ENCODE results near the gene CYLD. TPM values are rescaled to one million over a fixed set of nuclear protein-coding genes. Genes with fewer than 3 reads are reported as not detected.

The CYLD gene
- polyA plus RNA-seq, 1 experiment = 12.3 TPM

DNA sequence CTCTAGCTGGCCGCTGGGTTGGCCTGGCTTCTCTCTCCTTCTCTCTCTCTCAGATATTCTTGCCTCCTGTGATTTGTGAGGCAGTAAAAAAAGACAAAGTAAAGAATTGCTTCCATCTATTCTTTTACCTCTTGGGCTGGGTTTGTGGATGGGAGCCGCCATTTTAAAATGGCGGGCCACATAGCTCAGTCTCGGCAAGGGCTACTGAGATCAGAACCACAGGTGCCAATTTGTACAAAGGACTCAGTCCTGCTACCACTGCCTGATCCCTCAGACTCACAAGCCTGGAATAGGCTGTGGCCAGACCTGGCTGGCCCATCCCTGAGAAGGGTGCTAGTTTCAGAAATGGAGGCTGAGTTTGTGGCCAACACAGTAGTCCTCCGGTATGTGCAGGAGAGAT, 24.4 kb upstream of the CYLD start:
- ChIA-PET POLR2A (no interaction called here), CTCF (no interaction called here)
- H3K27me3 ChIP-seq (ENCODE audit: control insufficient read depth, insufficient read depth, low read length) = no peaks in the 10 kb centered on the region
- DNase-seq (ENCODE audit: low read depth) = no peak
- TF ChIP-seq, protein P1, sequence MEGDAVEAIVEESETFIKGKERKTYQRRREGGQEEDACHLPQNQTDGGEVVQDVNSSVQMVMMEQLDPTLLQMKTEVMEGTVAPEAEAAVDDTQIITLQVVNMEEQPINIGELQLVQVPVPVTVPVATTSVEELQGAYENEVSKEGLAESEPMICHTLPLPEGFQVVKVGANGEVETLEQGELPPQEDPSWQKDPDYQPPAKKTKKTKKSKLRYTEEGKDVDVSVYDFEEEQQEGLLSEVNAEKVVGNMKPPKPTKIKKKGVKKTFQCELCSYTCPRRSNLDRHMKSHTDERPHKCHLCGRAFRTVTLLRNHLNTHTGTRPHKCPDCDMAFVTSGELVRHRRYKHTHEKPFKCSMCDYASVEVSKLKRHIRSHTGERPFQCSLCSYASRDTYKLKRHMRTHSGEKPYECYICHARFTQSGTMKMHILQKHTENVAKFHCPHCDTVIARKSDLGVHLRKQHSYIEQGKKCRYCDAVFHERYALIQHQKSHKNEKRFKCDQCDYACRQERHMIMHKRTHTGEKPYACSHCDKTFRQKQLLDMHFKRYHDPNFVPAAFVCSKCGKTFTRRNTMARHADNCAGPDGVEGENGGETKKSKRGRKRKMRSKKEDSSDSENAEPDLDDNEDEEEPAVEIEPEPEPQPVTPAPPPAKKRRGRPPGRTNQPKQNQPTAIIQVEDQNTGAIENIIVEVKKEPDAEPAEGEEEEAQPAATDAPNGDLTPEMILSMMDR (IDR thresholded peaks at IDR 0.05; ENCODE audit: insufficient read depth, low read depth, low read length) = no peak
- H3K36me3 ChIP-seq (ENCODE audit: control insufficient read depth, insufficient read depth, low read length) = no peaks in the 10 kb centered on the region
- H3K4me3 ChIP-seq (ENCODE audit: low read depth, low read length) = no peak overlapping the region

DNA sequence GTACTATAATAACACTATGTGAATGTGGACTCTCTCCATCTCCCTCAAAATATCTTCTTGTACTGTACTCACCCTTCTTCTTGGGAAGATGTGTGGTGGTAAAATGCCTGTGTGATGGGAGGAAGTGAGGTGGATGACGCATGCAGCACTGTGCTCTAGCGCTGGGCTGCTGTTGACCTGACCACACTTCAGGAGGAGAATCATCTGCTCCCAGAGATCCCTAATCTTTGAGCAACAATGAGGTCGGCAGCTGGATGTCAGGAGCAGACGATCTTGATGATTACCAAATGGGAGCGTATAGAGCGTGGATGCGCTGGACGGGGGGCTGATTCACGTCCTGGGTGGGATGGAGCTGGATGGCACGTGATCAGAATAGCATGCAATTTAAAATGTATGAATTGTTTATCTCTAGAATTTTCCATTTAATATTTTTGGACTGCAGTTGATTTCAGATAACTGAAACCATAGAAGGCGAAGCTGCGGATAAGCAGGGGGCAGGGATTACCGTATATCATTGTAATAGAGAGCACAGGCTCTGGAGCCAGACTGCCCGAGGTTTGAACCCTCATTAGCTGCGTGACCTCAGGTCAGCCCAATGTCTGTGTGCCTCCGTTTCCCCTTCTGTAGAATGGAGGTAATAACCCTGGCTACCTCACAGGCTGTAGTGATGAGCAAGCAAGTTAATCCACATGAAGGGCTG, 23.7 kb upstream of the CYLD start:
- ChIA-PET POLR2A (no interaction called here), CTCF (no interaction called here)
- Histone ChIP-seq H3K36me3 (ENCODE audit: control insufficient read depth, insufficient read depth, low read length) (no peaks in the 10 kb centered on the region), H3K27me3 (ENCODE audit: control insufficient read depth, insufficient read depth, low read length) (no peaks in the 10 kb centered on the region), H3K4me3 (ENCODE audit: low read depth, low read length) (no peak overlapping the region)
- DNase-seq (ENCODE audit: low read depth) = no peak
- TF ChIP-seq, protein P1 (IDR thresholded peaks at IDR 0.05; ENCODE audit: insufficient read depth, low read depth, low read length) = no peak

DNA sequence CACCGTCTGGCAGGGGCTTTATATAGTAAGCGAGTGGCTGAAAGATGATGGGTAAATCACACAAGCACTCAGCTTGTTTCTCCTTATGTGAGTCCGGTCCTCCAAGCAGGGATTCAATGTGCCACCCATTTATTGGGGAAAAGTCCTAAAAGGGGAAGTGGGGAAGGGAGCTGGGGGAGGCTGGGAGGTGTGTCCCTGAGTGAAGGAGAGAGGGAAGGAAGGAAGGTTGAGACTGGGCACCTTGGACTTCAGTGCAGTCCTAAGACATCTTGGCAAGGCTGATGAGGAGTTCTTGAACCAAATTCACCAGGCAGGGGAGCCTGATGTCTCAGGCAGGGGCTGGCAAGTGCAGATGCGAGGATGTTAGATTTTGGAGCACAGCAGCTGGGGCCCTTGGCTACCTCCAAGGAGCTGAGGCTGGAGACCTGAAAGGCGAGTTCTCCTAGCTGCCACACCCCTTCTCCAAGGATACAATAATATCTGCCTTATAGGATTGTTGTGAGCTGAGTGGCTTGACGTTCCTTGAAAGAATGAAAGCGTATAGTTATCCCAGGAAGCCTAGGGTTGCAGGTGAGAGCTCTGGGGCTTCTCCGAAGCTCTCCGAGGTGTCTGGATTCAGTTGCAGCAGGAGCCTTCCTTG, 23.0 kb upstream of the CYLD start:
- POLR2A ChIA-PET = no interaction called here
- DNase-seq (ENCODE audit: low read depth) = no peak

DNA sequence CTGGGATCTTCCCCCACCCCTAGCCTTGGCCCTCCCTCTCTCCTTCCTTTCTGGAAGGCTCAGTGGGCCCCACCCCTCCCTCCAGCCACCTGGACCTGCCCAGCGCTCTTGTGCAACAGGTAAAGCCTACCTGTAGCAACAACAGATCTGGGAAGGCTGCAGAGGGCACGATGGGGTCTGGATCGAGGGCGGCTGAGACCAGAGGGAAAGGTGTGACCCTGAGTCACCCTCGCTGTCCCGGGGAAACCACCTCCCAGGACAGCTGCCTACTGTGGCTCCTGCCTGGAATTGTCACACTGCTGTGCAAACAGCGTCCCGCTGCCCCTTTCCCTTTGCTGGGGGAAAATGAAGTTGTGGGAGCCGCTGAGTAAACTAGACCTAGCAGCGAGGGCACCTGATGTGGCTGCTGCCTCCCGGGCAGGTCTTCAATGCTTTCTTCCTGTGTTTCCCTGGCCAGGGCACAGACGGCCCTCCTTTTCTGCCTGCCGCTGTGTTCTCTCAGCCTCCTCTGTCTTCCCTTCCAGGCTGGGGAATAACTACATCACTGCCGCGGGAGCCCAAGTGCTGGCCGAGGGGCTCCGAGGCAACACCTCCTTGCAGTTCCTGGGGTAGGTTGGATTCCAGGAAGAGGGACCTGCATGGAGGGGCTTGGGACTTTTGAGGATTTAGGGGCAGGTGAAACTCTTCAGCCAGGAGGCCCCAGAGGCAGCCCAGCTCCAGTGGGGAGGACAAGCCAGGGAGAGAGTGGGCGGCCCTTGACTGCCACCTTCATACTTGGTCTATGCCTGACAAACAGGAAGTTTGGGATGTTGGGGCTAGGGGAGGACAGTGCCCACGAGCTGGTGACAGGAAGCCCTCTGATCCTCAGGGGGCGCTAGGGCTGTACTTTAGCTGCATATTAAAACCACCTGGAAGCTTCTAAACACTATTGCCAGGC, 22.2 kb upstream of the CYLD start:
- TF ChIP-seq, protein P1 (IDR thresholded peaks at IDR 0.05; ENCODE audit: insufficient read depth, low read depth, low read length) = no peak
- no peak for DNase-seq (ENCODE audit: low read depth)
- no peak overlapping the region for H3K4me3 ChIP-seq (ENCODE audit: low read depth, low read length)
- ChIA-PET POLR2A (no interaction called here), CTCF (interaction anchor here (0.8 to 0.9 kb wide), 2 partner anchors 12 to 87 kb away, joined by 3 to 4 read pairs; no protein-coding TSS in a partner anchor)
- H3K27me3 ChIP-seq (ENCODE audit: control insufficient read depth, insufficient read depth, low read length) = no peaks in the 10 kb centered on the region
- no peaks in the 10 kb centered on the region for H3K36me3 ChIP-seq (ENCODE audit: control insufficient read depth, insufficient read depth, low read length)

More for the DNA sequence above, 23.0 kb upstream of the CYLD start:
- H3K4me3 ChIP-seq (ENCODE audit: low read depth, low read length) = no peak overlapping the region
- CTCF ChIA-PET = no interaction called here
- H3K36me3 ChIP-seq (ENCODE audit: control insufficient read depth, insufficient read depth, low read length) = no peaks in the 10 kb centered on the region
- TF ChIP-seq, protein P1 (IDR thresholded peaks at IDR 0.05; ENCODE audit: insufficient read depth, low read depth, low read length) = no peak
- H3K27me3 ChIP-seq (ENCODE audit: control insufficient read depth, insufficient read depth, low read length) = no peaks in the 10 kb centered on the region
